ENCODE data around the gene TBC1D2B.

TBC1D2B gene

DNA sequence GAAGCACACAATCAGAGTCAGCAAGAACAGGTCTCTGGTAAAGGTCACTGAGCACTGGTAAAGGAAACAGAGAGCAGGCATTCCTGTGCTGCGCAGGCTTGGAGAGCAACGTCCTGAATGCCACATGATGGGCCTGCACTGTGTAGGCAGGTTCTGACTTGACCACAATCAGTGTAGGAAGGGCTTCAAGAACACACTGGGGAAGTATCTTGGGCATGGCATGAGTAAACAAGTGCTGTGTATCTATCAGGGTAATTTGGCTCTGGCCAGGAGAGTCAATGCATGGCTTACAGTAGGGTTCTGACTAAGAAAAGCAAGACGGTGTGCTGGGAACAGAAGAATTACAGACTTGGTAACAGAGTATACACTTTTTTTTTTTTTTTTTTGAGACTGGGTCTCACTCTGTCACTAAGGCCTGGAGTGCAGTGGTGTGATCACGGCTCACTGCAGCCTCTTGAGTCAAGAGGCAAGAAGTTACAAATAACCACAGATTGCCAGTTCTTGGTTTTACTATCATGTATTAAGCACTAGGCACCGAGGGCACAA is 30.6 kb downstream of the TBC1D2B start:
- no peak overlapping the region for H2AFZ ChIP-seq (ENCODE audit: low read depth, low read length, severe bottlenecking)

DNA sequence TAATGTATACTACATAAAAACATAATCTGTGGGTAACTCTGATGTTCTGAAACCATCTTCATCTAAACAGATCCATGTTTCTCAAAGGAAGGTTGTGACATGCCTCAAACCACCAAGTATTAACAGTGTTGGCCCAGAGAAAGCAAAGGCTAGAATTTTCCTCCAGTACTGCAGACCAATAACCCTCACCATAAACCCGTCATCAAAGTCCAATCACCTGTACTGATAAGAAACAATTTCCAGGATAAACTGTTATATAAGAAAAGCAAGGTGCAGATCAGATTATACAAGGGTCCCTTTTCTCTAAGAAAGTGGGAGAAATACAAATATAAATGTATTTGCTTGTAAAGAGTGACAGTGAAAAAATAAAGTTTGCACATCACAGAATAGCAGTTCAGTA is 32.3 kb downstream of the TBC1D2B start:
- H3K4me2 ChIP-seq (ENCODE audit: low read depth, low read length, poor library complexity, severe bottlenecking): no peak overlapping the region
- H3K27me3 ChIP-seq (ENCODE audit: low read length): no peaks in the 10 kb centered on the region
- H3K9me2 ChIP-seq (replicated peaks; ENCODE audit: insufficient read depth, low read length): no peaks in the 10 kb centered on the region
- H3K36me3 ChIP-seq (ENCODE audit: low read length): no peaks in the 10 kb centered on the region
- H3K79me2 ChIP-seq (ENCODE audit: insufficient read depth, low read length): no peaks in the 10 kb centered on the region
- H4K20me1 ChIP-seq (ENCODE audit: low read depth, low read length): no peaks in the 10 kb centered on the region
- H3K27ac ChIP-seq (ENCODE audit: low read depth, low read length): no peak overlapping the region
- TF ChIP-seq, protein P1, sequence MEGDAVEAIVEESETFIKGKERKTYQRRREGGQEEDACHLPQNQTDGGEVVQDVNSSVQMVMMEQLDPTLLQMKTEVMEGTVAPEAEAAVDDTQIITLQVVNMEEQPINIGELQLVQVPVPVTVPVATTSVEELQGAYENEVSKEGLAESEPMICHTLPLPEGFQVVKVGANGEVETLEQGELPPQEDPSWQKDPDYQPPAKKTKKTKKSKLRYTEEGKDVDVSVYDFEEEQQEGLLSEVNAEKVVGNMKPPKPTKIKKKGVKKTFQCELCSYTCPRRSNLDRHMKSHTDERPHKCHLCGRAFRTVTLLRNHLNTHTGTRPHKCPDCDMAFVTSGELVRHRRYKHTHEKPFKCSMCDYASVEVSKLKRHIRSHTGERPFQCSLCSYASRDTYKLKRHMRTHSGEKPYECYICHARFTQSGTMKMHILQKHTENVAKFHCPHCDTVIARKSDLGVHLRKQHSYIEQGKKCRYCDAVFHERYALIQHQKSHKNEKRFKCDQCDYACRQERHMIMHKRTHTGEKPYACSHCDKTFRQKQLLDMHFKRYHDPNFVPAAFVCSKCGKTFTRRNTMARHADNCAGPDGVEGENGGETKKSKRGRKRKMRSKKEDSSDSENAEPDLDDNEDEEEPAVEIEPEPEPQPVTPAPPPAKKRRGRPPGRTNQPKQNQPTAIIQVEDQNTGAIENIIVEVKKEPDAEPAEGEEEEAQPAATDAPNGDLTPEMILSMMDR (IDR thresholded peaks at IDR 0.05; ENCODE audit: insufficient read depth, low read length, poor library complexity, severe bottlenecking): no peak
- no peak for TF ChIP-seq EZH2phosphoT487 (conservative IDR thresholded peaks at IDR 0.05; ENCODE audit: low read length)
- H3K9ac ChIP-seq (ENCODE audit: low read length): no peak overlapping the region
- H3K4me3 ChIP-seq (ENCODE audit: insufficient read depth, low read length, poor library complexity, severe bottlenecking): no peak overlapping the region
- no peaks in the 10 kb centered on the region for H3K9me3 ChIP-seq (ENCODE audit: insufficient read depth, low read length)
- no peak overlapping the region for H2AFZ ChIP-seq (ENCODE audit: low read depth, low read length, severe bottlenecking)
- no peaks in the 10 kb centered on the region for H3F3A ChIP-seq (ENCODE audit: insufficient read depth)

More for the DNA sequence above, 30.6 kb downstream of the TBC1D2B start:
- Histone ChIP-seq H3K27me3 (ENCODE audit: low read length) (no peaks in the 10 kb centered on the region), H4K20me1 (ENCODE audit: low read depth, low read length) (no peaks in the 10 kb centered on the region), H3K4me2 (ENCODE audit: low read depth, low read length, poor library complexity, severe bottlenecking) (no peak overlapping the region), H3K9me2 (replicated peaks; ENCODE audit: insufficient read depth, low read length) (no peaks in the 10 kb centered on the region), H3K79me2 (ENCODE audit: insufficient read depth, low read length) (no peaks in the 10 kb centered on the region), H3K36me3 (ENCODE audit: low read length) (no peaks in the 10 kb centered on the region), H3K4me3 (ENCODE audit: insufficient read depth, low read length, poor library complexity, severe bottlenecking) (no peak overlapping the region), H3K9me3 (ENCODE audit: insufficient read depth, low read length) (no peaks in the 10 kb centered on the region), H3K9ac (ENCODE audit: low read length) (no peak overlapping the region), H3K27ac (ENCODE audit: low read depth, low read length) (no peak overlapping the region), H3F3A (ENCODE audit: insufficient read depth) (no peaks in the 10 kb centered on the region)
- TF ChIP-seq EZH2phosphoT487 (conservative IDR thresholded peaks at IDR 0.05; ENCODE audit: low read length): no peak
- TF ChIP-seq, protein P1 (IDR thresholded peaks at IDR 0.05; ENCODE audit: insufficient read depth, low read length, poor library complexity, severe bottlenecking): no peak

DNA sequence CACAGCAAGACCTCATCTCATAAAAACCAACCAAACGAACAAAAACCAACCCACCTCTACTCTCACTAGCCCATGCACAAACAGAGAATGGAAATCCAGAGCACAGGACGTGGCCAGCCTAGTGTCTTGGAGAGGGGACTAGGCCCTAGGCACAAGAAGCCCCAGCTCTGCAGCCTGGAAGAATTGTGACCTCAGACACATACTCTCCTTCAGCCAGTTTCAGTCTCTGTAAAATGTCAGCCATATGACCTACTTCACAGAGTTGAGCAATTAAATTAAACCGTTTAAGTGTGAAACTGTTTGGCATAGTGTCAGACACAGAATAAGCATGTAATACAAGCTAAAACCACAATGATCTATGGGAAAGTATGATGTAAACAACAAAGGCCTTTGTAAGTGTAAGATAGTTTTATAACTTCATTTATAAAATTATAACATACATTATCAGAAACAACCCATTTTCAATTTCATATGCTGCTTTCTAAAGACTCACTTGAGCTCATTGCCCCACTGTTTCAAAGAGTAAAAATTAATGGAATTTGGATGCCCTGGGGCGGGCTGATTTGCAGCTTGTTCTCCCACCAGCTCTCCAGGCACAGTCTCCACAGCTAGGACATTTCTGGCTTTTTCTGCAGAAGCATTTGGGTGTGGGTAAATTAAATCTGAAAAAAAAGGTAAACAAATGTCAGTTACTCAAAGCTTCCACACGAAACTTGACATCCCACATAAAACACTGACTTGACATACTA is 32.9 kb downstream of the TBC1D2B start:
- TF ChIP-seq EZH2phosphoT487 (conservative IDR thresholded peaks at IDR 0.05; ENCODE audit: low read length): no peak
- TF ChIP-seq, protein P1 (IDR thresholded peaks at IDR 0.05; ENCODE audit: insufficient read depth, low read length, poor library complexity, severe bottlenecking): no peak
- Histone ChIP-seq H3K9ac (ENCODE audit: low read length) (no peak overlapping the region), H3F3A (ENCODE audit: insufficient read depth) (no peaks in the 10 kb centered on the region), H3K4me2 (ENCODE audit: low read depth, low read length, poor library complexity, severe bottlenecking) (no peak overlapping the region), H2AFZ (ENCODE audit: low read depth, low read length, severe bottlenecking) (no peak overlapping the region), H4K20me1 (ENCODE audit: low read depth, low read length) (no peaks in the 10 kb centered on the region), H3K79me2 (ENCODE audit: insufficient read depth, low read length) (no peaks in the 10 kb centered on the region), H3K36me3 (ENCODE audit: low read length) (no peaks in the 10 kb centered on the region), H3K27me3 (ENCODE audit: low read length) (no peaks in the 10 kb centered on the region), H3K9me3 (ENCODE audit: insufficient read depth, low read length) (no peaks in the 10 kb centered on the region), H3K4me3 (ENCODE audit: insufficient read depth, low read length, poor library complexity, severe bottlenecking) (no peak overlapping the region), H3K9me2 (replicated peaks; ENCODE audit: insufficient read depth, low read length) (no peaks in the 10 kb centered on the region), H3K27ac (ENCODE audit: low read depth, low read length) (no peak overlapping the region)

Measured in SU-DHL-6 (cell line).